BLaER1 treated with 17β-estradiol and CSF1 and Interleukin-3, amounts not matched to agents 10 nM and 100 nM (cell line): ENCODE data around the gene GINM1.

Experiments
- H3K27ac ChIP-seq, 11 experiments: shearing (Covaris generic); formaldehyde crosslinking; 2 replicates each; pipeline ENCODE4 v1.8.1; 2022
- H3K27me3 ChIP-seq, 11 experiments: shearing (Covaris generic); formaldehyde crosslinking; 2 replicates each; pipeline ENCODE4 v1.8.1; 2022
- H3K36me3 ChIP-seq, 11 experiments: shearing (Covaris generic); formaldehyde crosslinking; 2 replicates each; pipeline ENCODE4 v1.8.1; 2022
- H3K4me1 ChIP-seq, 10 experiments: shearing (Covaris generic); formaldehyde crosslinking; 2 replicates each; pipeline ENCODE4 v1.8.1; 2022
- H3K4me2 ChIP-seq, 11 experiments: shearing (Covaris generic); formaldehyde crosslinking; 2 replicates each; pipeline ENCODE4 v1.8.1; 2022
- H3K4me3 ChIP-seq, 10 experiments: shearing (Covaris generic); formaldehyde crosslinking; 2 replicates each; pipeline ENCODE4 v1.8.1; 2022
- H3K9ac ChIP-seq, 11 experiments: shearing (Covaris generic); formaldehyde crosslinking; 2 replicates each; pipeline ENCODE4 v1.8.1; 2022
- H3K9me3 ChIP-seq, 11 experiments: shearing (Covaris generic); formaldehyde crosslinking; replicated peaks in 1 of 11; 2 replicates each; pipeline ENCODE4 v1.8.1; 2022
- H4K20me1 ChIP-seq, 11 experiments: shearing (Covaris generic); formaldehyde crosslinking; 2 replicates each; pipeline ENCODE4 v1.8.1; 2022
- Cebpa-rat ChIP-seq, 11 experiments: shearing (Covaris generic); IDR thresholded peaks; 2 replicates each; pipeline ENCODE4 v1.8.1; 2022

The GINM1 gene

DNA sequence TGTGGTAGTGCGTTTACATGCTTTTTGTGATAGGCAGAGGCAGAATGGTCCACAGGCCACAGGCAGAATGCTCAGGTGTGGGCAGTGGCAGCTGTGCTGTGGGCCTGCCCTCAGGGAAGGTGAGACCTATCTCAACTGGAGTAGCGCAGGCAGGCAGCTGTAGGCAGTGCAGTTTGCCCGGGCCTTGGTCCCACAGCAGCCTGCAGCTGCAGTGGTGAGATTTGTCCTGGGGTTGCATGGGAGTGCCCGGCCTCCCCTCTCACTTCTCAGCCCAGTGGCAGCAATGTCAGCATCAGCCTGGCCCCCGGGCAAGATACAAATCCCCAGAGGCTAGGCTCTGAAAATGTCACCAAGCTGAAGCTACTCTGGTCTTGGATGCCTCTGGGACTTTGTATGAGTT lies 14.3 kb upstream of the GINM1 start:
- Histone ChIP-seq H3K27ac (peak overlapping the region in 7 of 11 experiments; percentile 19 to 56 (median 34); a peak in 9 of 22 replicates), H3K27me3 (no peaks in the 10 kb centered on the region), H3K4me1 (peaks cover 5 to 22% (median 17%) of the 10 kb centered on the region in 10 experiments), H3K4me3 (no peak overlapping the region), H3K36me3 (no peaks in the 10 kb centered on the region), H4K20me1 (no peaks in the 10 kb centered on the region), H3K9ac (peak overlapping the region in 6 of 11 experiments; percentile 34 to 53 (median 40); a peak in 10 of 22 replicates), H3K4me2 (peak overlapping the region in 10 of 11 experiments; percentile 2 to 88 (median 64); a peak in 17 of 22 replicates), H3K9me3 (no peaks in the 10 kb centered on the region)
- no peak for TF ChIP-seq Cebpa-rat (IDR thresholded peaks at IDR 0.05)

DNA sequence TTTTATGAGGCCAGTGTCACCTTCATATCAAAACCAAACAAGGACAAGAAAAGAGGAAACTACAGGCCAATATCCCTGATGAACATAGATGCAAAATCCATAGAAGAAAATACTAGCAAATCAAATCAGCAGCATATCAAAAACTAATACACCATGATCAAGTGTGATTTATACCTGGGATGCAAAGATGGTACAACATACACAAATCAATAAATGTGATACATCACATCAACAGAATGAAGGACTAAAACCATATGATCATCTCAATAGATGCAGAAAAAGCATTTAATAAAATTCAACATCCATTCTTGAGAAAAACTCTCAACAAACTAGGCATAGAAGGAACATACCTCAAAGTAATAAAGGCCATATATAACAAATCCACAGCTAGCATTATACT lies 8.1 kb upstream of the GINM1 start:
- TF ChIP-seq Cebpa-rat (IDR thresholded peaks at IDR 0.05), result no peak
- no peak overlapping the region for H3K4me3 ChIP-seq
- no peaks in the 10 kb centered on the region for H3K36me3 ChIP-seq
- H4K20me1 ChIP-seq, result no peaks in the 10 kb centered on the region
- H3K4me2 ChIP-seq, result no peak overlapping the region
- H3K9ac ChIP-seq, result no peak overlapping the region
- no peaks in the 10 kb centered on the region for H3K4me1 ChIP-seq
- no peaks in the 10 kb centered on the region for H3K27me3 ChIP-seq
- no peaks in the 10 kb centered on the region for H3K9me3 ChIP-seq
- H3K27ac ChIP-seq, result no peak overlapping the region

DNA sequence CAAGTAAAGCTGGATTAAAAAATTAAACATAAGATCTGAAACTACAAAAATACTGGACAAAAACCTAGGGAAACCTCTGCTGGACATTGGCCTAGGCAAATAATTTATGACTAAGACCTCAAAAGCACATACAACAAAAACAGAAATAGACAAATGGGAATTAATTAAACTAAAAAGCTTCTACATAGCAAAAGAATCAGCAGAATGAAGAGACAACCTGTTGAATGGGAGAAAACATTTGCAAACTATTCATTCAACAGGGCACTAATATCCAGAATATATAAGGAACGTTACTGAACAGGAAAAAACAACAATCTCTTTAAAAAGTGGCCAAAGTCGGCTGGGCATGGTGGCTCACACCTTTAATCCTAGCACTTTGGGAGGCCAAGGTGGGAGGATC lies 6.8 kb upstream of the GINM1 start:
- Histone ChIP-seq H3K4me3 (no peak overlapping the region), H3K4me2 (no peak overlapping the region), H3K4me1 (peaks cover 0 to 5% (median 0%) of the 10 kb centered on the region in 10 experiments; a peak in 1 of 20 replicates), H3K9me3 (no peaks in the 10 kb centered on the region), H3K36me3 (no peaks in the 10 kb centered on the region), H3K27me3 (no peaks in the 10 kb centered on the region), H3K9ac (no peak overlapping the region), H3K27ac (no peak overlapping the region), H4K20me1 (no peaks in the 10 kb centered on the region)
- no peak for TF ChIP-seq Cebpa-rat (IDR thresholded peaks at IDR 0.05)

DNA sequence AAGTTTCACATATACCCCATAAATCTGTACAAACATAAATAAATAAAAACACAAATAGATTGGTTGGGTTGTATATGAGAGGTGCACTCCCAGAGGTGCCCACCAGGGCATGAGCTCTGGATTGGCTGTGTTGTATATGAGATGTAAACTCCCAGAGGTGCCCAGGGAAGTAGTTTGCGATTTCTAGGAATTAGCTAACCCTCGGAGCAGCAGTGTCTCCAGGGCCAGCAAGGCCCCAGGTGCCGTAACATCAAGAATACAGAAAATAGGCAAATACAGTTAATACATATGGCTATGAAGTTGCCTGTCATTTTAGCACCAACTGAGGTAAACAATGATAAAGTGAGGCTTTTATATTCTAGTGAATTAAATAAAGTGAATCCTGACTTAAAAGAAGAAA lies 5.4 kb upstream of the GINM1 start:
- Histone ChIP-seq H3K4me1 (peaks cover 0 to 8% (median 5%) of the 10 kb centered on the region in 10 experiments; a peak in 7 of 20 replicates), H3K4me3 (no peak overlapping the region), H3K27me3 (no peaks in the 10 kb centered on the region), H3K4me2 (no peak overlapping the region), H3K36me3 (no peaks in the 10 kb centered on the region), H3K27ac (no peak overlapping the region), H4K20me1 (no peaks in the 10 kb centered on the region), H3K9ac (no peak overlapping the region), H3K9me3 (no peaks in the 10 kb centered on the region)
- TF ChIP-seq Cebpa-rat (IDR thresholded peaks at IDR 0.05), result no peak

DNA sequence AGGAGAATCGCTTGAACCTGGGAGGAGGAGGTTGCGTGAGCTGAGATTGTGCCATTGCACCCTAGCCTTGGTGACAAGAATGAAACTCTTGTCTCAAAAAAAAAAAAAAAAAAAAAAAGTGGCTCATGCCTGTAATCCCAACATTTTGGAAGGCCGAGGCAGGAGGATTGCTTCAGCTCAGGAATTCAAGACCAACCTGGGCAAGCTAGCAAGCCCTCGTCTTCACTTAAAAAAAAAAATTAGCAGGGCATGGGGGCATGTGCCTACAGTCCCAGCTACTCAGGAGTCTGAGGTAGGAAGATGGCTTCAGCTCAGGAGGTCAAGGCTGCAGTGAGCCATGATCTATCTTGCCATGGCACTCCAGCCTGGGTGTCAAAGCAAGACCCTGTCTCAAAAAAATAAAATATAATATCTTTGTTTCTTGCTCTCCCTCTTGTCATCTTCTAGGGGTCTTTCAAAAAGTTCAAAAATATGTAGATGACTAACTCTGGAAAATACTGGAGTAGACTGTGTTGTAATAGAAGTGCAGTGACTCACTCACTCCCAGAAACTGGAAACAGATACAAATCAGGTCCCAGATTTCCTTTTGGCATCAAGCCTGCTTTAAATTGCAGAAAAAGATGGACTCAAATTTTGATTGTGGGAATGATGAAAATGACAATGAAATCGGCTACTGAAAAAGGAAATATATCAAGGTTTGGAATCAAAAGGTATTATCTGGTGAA lies 2.8 kb upstream of the GINM1 start:
- Histone ChIP-seq H3K27ac (no peak overlapping the region), H3K36me3 (no peaks in the 10 kb centered on the region), H3K27me3 (no peaks in the 10 kb centered on the region), H3K9me3 (no peaks in the 10 kb centered on the region), H3K4me2 (no peak overlapping the region), H3K9ac (no peak overlapping the region), H4K20me1 (peaks cover 5 to 17% (median 15%) of the 10 kb centered on the region in 11 experiments; a peak in 16 of 22 replicates), H3K4me1 (peaks cover 8 to 24% (median 20%) of the 10 kb centered on the region in 10 experiments), H3K4me3 (no peak overlapping the region)
- TF ChIP-seq Cebpa-rat (IDR thresholded peaks at IDR 0.05), result no peak

DNA sequence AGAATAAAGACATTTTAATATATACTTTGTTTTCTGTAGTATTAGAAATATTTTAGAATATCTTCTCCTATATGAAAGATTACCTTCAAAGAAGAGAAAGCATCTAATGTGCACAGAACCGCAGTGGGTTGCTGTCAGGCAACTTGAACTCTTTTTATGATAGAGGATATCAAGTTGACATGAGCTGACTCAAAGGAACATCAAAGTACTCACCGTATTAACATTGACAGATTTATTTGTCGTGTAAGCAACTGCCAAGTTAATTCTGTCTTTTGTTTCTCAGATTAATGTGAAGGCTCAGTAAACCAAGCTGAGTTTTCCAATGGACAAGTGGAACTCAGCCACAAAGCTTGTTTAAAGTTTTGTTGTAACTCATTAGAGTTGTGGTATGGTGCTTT lies 2.2 kb upstream of the GINM1 start:
- no peak for TF ChIP-seq Cebpa-rat (IDR thresholded peaks at IDR 0.05)
- H3K36me3 ChIP-seq, result no peaks in the 10 kb centered on the region
- H3K27me3 ChIP-seq, result no peaks in the 10 kb centered on the region
- no peak overlapping the region for H3K27ac ChIP-seq
- peaks cover 8 to 24% (median 20%) of the 10 kb centered on the region in 10 experiments for H3K4me1 ChIP-seq
- H4K20me1 ChIP-seq, result peaks cover 5 to 23% (median 16%) of the 10 kb centered on the region in 11 experiments; a peak in 17 of 22 replicates
- no peak overlapping the region for H3K9ac ChIP-seq
- no peak overlapping the region for H3K4me2 ChIP-seq
- H3K9me3 ChIP-seq, result no peaks in the 10 kb centered on the region
- H3K4me3 ChIP-seq, result no peak overlapping the region

DNA sequence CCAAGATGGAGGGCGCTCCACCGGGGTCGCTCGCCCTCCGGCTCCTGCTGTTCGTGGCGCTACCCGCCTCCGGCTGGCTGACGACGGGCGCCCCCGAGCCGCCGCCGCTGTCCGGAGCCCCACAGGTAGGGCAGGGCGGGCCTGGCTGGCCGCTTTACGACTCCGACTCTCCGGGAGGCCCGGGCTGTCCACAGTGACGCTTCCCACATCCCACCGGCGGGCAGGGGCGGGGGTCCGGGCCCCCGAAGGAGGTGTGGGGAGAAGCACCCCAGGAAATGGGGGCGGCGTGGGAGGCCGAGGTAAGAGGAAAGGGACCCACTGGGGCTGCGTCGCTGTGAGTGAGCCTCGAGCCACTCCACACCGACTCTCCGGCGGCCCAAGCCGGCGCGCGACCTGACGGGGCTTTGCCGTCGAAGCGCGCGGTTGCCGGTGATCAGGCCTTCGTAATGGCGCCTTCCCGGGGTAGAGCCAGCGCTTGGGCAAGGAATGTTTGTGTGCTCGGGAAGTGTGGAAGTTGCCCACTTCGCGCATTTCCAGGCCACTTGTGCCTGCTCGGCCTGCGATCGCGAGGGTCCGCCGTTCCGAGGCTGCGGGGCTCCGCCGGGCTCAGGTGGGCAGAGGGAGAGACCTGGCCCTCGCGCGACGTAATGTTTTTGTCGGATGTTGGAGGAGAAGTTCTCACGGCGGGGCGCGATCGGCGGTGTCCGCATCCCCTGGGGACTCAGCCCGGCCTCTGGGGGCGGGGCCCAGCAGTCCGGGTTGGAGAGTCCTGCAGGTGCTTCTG lies 427 bp downstream of the GINM1 start:
- peak overlapping the region; percentile 75 to 99 (median 96) for H3K4me3 ChIP-seq
- no peaks in the 10 kb centered on the region for H3K9me3 ChIP-seq
- H3K4me1 ChIP-seq, result peaks cover 8 to 24% (median 20%) of the 10 kb centered on the region in 10 experiments
- TF ChIP-seq Cebpa-rat (IDR thresholded peaks at IDR 0.05), result no peak
- peak overlapping the region; percentile 87 to 95 (median 91) for H3K9ac ChIP-seq
- H3K27ac ChIP-seq, result peak overlapping the region; percentile 77 to 92 (median 87)
- no peaks in the 10 kb centered on the region for H3K36me3 ChIP-seq
- peaks cover 5 to 43% (median 23%) of the 10 kb centered on the region in 11 experiments; a peak in 18 of 22 replicates for H4K20me1 ChIP-seq
- peak overlapping the region; percentile 78 to 98 (median 91) for H3K4me2 ChIP-seq
- H3K27me3 ChIP-seq, result no peaks in the 10 kb centered on the region

DNA sequence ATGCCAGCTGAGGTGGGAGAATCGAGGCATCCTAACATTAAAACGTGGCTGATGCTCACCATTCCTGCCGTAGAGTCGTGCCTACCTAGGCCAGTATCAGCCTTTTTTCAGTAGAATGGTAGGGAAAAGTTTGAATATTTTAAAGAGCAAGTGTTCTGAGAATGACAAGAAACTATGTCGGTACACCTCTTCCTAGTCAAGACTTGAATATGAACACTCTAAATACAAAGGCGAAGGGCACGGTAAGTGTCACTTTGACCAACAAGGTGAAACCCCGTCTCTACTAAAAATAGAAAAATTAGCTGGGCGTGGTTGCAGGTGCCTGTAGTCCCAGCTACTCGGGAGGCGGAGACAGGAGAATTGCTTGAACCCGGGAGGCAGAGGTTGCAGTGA lies 1.0 kb downstream of the GINM1 start:
- peak overlapping the region in 9 of 11 experiments; percentile 77 to 92 (median 88); a peak in 17 of 22 replicates for H3K27ac ChIP-seq

DNA sequence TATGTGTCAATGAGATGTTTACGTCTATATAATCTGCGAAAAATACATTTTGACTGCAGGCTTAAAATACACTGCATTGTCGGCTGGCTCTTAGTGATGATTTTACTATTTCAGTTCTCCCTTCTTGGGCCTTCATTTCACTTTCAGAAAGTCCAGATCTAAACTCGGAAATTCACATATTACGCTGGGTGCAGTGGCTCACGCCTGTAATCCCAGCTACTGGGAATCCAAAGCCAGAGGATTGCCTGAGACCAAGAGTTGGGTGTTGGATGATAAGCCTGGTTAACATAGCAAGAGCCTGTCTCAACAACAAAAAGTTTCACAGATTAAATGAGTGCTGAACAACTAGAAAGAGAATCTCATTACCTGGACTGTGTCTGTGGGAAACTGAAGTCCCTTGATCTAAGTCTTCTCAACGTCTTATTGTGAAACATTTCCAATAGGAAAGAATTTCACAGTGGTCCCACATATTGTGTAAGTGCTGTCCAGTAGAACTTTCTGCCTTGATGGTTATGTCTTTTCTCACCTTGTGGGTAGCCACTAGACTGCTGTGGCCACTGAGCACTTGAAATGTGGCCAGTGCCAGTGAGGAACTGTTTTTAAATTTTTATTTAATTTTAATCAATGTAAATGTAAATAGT lies 1.9 kb downstream of the GINM1 start:
- peak overlapping the region; percentile 78 to 98 (median 91); a peak in 16 of 22 replicates for H3K4me2 ChIP-seq
- no peaks in the 10 kb centered on the region for H3K9me3 ChIP-seq
- no peak for TF ChIP-seq Cebpa-rat (IDR thresholded peaks at IDR 0.05)
- H3K36me3 ChIP-seq, result peaks cover 3 to 8% (median 6%) of the 10 kb centered on the region in 11 experiments; a peak in 15 of 22 replicates
- H4K20me1 ChIP-seq, result peaks cover 5 to 54% (median 23%) of the 10 kb centered on the region in 11 experiments; a peak in 18 of 22 replicates
- H3K4me1 ChIP-seq, result peaks cover 8 to 24% (median 20%) of the 10 kb centered on the region in 10 experiments
- no peaks in the 10 kb centered on the region for H3K27me3 ChIP-seq
- H3K27ac ChIP-seq, result no peak overlapping the region
- no peak overlapping the region for H3K9ac ChIP-seq
- H3K4me3 ChIP-seq, result no peak overlapping the region

More for the DNA sequence above, 1.0 kb downstream of the GINM1 start:
- peak overlapping the region; percentile 78 to 98 (median 91) for H3K4me2 ChIP-seq
- H3K4me3 ChIP-seq, result peak overlapping the region; percentile 75 to 99 (median 96)
- no peaks in the 10 kb centered on the region for H3K9me3 ChIP-seq
- H3K4me1 ChIP-seq, result peaks cover 8 to 24% (median 20%) of the 10 kb centered on the region in 10 experiments
- H3K36me3 ChIP-seq, result no peaks in the 10 kb centered on the region
- peak overlapping the region; percentile 87 to 95 (median 91) for H3K9ac ChIP-seq
- no peaks in the 10 kb centered on the region for H3K27me3 ChIP-seq
- peaks cover 5 to 48% (median 23%) of the 10 kb centered on the region in 11 experiments; a peak in 18 of 22 replicates for H4K20me1 ChIP-seq
- no peak for TF ChIP-seq Cebpa-rat (IDR thresholded peaks at IDR 0.05)
